HG02840 (cell line): ENCODE measurements around the gene PTPRN2.
A peak's percentile ranks its signal among the peaks of the same experiment; 100 is the strongest.
"Not testable (repeated sequence)": the region's sequence is repeated elsewhere in the genome, so short reads cannot be mapped to it uniquely, and the experiment has no call there.

Experiments
- ATAC-seq: cut with Tn5 transposase; IDR thresholded peaks from one replicate; pipeline ENCODE4 v1.9.1; 2021; ENCODE audit warnings: mild to moderate bottlenecking, moderate library complexity, moderate number of reproducible peaks; ENCODE audit not compliant: unreplicated experiment, low FRiP score

Gene PTPRN2

DNA sequence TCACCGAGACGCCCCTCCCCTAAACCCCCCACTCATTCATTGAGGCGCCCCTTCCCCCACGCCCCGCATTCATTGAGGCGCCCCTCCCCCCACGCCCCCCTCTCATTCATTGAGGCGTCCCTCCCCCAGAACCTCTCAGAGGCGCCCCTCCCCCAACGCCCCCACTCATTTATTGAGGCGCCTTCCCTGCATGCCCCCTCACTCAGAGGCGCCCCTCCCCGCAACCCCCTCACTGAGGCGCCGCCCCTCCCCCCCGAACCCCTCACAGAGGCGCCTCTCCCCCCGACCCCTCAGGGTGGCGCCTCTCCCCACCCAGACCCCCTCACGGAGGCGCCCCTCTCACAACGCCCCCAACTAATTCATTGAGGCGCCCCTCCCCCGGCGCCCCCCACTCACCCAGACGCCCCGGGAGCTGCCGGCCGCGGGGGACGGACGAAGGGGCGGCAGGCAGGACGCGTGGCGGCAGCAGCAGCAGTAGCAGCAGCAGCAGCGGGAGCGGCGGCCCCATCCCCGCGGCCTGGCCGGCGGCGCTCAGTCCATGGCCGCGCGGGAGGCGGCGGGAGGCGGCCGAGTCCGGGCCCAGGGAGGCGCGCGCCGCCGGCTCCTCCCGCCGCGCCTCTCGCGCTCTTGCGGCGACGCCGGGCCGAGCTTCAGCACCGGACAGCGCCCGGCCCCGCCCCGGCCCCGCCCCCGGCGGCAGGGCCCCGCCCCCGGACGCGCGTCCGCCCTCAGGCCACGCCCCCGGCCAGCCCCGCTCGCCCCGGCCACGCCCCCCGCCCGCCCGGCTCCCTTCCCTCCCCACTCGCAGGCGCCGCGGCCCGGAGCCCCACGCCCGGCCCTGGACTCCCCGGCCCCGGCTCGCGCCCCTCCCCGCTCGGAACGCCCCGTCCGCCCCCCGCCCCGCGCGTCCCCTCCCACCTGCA is at the start of gene PTPRN2:
PTPRN2 (minus strand) TSS at position 662 of the 923 bp plus-strand sequence.
- ATAC-seq: no peak

DNA sequence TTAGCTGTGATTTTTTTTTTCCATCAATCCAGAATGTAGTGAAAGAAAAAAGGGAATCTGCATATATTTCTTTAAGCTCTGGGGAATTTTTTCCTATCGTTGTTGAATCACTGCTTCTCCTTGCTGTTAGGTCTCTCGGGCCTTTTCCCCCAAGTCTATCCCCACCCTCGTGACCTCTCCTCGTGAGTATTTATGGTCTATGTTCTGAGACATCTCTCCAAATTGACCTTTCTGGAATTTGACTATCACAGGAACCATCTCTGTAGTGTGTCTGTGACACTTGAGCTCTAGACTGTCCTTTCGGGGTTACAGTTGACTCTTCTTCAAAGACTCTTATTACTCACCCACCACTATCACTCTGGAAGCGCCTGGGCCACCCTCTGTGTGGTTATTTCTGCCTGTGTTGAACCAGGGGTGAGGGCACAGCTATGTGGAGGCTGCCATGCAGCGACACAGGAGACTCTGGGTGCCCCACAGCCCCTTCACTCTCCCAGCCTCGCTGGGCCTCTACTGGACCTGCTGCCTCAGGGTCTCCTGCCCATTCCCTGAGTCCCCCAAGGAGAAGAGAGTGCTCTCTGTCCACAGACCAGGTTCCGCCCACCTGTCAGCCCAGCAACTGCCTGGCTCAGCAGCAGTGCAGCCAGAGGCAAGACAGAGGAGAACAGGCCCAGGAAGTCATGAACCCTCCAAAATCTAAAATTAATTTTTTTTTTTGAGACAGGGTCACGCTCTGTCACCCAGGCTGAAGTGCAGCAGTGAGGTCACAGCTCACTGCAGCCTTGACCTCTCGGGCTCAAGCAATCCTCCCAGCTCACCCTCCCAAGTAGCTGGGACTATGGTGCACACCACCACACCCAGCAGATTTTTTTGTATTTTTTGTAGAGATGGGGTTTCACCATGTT is 45.7 kb upstream of the PTPRN2 start:
- ATAC-seq: no peak

DNA sequence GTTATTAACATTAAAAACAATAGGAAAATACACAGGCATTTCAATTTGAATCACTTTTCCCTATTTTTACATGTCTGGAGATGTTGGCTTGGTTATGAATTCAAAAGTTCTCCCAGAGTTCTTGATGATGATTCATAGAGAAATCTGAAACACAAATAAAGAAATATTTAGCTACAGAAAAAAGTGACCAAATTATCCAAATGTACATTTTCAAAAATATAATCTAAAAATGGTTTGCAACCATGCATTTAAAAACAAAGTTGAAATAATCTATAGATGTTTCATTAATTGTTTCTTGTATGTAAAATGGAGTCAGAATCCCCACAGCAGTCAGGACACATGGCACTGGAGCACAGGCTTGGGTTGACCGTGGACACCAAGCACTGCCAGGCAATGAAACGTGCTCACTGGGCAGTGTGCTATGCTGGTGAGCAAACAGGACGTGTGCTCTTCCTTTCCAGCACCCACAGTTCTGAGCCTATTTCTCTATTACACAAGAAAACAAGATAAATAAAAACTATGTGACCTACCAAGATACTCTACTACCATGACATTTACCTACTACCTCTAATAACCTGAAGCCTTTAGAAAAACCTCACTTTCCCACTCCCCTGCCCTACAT is 44.1 kb upstream of the PTPRN2 start:
- ATAC-seq: no peak

DNA sequence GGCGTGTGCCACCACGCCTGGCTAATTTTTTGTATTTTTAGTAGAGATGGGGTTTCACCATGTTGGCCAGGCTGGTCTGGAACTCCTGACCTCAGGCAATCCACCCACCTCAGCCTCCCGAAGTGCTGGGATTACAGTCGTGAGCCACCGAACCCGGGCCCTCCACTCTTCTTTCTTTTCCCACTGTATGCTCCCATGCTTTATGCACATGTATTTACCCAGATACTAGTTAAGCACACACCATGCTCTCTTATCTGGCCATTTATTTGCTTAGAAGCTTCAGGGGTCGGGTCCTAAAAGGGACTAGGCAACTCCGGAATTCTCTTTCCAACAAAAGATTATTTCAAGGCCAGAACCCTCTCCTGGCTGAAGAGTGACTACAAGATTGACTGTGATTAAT is 38.7 kb upstream of the PTPRN2 start:
- not testable (repeated sequence) for ATAC-seq

DNA sequence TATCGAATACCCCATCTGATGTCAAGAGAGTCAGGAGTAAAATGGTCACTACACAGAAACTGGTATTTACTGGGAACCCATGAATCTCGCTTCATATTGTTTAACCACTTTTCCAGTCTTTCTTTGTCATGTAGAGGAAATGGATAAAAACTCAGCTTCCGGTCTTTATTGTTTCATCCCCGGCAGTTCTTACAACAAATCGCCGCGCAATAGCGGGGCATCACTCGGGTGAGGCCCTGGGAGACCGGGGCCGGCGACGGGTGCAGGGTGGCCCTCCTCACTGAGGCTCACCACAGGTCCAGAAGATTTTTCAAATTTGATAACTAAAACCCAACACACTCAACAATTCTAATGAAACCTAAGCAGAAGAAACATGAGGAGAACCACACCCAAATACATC is 35.6 kb upstream of the PTPRN2 start:
- no peak for ATAC-seq

DNA sequence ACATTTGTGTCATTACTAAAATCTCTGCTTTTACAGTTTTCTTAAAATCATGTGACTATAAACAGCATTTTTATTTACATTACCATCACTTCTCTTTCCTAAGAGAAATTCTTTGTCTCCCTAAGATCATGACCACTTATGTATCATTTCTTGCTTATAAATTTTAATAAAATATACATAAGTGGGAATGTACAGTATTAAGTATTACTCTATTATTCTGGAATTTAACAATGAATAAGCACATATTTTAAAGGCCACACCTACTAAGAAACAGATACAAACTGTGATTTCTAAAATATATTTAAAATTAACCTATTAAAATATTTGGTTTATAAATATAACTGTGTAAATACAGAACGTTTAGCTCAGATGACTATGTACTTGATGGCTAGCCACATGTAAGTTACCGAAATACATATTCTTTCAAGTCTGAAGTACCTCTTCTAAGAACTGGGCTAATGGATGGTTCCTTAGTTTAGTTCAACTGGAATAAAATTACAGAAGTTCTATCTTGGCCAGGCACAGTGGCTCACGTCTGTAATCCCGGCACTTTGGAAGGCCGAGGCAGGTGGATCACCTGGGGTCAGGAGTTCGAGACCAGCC is 33.3 kb upstream of the PTPRN2 start:
- ATAC-seq: no peak

DNA sequence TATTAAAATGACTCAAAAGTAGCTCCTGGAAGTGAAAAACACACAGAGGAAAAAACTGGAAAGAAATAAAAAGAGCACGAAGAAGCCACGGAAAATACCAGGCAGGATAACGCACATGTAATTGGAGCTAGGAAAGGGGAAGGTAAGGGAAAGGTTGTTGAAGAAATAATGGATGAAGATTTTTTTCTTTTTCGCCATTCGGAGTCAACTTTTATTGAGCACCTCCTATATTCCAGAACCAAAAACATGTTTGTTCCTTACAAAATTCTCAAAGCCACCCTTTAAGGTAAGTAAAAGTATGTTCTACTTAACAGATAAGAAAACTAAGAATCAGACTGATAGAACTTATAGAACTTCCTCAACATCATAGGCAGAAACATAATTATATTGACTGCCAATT is 32.8 kb upstream of the PTPRN2 start:
- ATAC-seq: no peak

DNA sequence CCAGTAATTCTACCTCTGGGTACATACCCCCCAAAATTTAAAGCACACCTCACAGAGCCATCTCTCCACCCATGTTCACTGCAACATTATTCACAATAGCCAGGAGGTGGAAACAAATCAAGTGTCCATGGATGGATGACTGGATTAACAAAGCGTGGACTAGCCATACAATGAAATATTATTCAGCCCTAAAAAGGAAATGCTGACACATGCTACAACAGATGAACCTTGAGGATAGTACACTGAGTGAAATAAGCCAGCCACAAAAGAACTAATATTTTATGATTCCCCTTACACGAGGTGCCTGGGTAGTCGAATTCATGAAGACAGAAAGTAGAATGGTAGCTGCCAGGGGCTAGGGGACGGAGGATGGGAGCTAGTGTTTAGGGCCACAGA is 31.1 kb upstream of the PTPRN2 start:
- ATAC-seq: no peak

DNA sequence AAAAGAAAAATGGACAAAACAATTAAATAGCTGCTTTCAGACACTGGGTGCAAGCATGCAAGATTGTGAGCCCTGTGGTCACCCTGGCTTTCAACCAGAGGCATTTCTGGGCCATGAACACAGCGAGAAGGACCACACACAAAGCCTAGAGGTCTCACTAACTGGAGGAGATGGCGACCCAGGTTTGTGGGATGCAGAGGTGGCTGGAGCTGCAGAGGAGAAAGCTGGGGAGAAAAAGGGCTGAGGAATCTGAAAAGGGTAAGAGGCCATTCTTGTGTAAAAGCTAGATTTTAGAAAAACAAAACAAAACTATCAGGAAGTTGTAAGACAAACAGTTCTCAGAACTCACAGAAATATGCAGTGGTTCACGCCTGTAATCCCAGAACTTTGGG is 30.1 kb upstream of the PTPRN2 start:
- ATAC-seq: no peak

DNA sequence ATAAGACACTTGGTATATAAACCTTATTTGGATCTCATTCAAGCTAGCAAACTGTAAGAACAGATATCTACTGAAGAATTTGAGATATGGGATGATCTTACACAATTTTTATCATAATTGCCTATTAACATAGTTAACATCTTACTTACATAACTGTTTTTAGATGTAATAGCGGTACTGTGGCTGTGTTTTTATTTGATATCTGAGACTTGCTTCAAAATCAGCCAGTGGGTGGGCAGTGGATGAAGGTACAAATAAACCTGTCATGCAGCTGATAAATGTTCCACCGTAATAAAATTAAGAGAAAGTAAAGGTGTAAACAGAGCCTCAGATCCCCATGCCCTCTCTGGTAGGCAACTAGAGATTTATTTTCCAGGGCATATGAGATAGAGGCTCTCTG is 28.4 kb upstream of the PTPRN2 start:
- ATAC-seq: no peak

DNA sequence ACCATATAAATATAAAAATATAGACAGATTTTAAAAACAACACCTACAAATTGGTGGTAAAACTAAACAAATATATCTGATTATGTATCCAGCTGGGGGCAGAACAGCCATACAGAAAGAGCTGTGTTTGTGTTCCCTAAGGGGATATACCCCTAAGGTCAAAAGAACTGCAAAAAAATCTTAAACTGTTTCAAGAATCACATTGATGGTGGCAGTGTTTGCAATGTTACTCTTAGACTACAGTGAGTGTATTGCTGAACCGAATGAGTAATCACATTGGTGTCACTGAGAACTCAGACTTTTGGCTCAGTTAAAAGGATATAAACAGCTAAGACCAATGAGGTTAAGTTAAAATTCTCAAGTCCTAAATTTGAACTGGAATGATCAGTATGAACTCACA is 27.1 kb upstream of the PTPRN2 start:
- no peak for ATAC-seq

DNA sequence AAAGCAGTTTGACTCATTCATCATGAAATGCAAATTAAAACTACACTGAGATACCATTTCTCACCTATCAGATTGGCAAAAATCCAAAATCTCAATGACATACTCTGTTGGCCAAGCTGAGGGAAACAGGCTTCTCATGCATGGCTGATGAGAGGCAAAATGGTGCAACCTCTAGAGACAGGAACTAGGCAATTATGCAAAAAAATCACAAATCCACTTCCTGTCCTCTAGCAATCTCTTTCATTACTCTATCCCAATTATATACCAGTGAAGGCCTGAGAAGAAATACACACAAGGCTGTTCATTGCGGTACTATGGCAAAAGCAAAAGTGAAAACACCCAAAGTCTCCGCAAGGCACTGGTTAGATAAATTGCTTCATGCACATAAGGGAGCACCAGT is 25.9 kb upstream of the PTPRN2 start:
- peak; percentile 86 for ATAC-seq

DNA sequence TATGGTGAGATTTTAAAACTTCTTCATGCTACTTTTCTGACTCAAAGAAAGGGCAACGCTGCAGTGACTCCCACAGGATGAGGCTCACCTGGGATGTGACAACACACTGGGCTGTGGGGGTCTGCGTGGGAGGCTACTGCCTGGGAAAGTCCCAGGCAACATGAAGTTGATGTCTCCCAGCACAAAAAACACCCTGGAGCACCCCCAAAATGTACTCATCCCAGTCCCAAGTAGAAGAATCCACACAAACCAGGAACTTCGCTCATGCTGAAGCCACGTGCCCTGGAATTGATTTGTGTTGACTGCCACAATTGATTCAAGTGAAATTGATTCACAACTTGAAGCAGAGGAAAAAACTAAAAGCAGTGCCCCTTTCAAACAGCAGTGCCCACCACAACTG is 24.9 kb upstream of the PTPRN2 start:
- ATAC-seq: no peak

DNA sequence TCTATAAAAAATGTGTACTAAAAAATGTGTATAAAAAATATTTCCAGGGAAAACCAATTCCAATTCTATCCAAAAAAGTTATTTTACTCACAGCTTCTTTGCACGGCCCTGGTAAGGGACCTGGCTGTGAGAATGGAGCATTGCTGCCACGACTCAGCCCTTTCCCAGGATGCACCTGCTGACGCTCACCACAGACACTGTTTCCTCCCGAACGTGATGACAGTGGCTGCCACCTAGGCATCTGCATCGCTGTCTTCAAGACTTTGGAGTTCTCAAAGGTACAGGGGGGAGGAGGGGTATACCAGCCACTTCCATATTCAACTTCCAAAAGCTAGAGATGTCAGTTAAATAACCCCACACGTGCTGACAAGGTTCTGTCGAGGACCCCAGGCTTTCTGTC is 23.9 kb upstream of the PTPRN2 start:
- no peak for ATAC-seq

DNA sequence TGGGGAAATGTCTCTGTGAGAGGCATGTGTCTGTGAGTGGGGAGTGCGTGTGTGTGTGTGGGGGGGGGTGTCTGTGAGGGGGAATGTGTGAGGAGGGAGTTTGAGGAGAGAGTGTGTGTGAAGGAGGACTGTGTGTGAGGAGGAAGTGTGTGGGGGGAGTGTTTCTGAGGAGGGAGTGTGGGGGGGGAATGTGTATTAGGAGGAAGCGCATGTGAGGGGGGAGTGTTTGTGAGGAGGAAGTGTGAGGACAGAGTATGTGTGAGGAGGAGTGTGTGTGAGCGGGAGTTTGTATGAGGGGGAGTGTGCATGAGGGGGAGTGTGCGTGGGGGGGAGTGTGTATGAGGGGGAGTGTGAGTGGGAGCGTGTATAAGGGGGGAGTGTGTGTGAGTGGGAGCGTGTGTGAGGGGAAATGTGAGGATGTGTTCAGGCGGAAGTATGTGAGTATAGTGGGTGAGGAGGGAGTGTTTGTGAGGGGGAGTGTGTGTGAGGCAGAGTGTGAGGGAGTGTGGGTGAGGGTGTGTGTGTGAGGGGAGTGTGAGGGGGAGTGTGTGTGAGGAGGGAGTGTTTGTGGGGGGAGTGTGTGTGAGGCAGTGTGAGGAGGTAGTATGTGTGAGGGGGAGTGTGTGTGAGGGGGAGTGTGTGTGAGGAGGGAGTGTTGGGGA is 21.8 kb upstream of the PTPRN2 start:
- ATAC-seq: no peak

DNA sequence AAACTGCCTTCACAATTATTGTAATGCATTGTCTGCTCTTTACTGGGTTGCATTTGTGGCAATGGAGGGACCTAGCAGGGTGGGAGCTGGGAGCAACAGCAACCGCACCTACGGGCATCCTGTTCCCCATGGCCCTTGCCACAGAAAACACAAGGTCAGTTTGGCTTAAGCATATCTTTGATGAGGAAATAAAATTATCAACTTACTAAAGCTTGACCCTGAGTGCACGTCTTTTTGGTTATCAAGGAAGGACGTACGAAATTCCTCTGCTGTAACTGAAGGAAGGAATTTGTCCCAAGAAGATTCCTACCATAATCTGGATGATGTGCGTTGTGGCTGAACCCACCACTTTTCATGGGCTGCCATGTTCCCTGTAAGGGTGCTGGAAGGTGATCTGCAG is 19.9 kb upstream of the PTPRN2 start:
- no peak for ATAC-seq

DNA sequence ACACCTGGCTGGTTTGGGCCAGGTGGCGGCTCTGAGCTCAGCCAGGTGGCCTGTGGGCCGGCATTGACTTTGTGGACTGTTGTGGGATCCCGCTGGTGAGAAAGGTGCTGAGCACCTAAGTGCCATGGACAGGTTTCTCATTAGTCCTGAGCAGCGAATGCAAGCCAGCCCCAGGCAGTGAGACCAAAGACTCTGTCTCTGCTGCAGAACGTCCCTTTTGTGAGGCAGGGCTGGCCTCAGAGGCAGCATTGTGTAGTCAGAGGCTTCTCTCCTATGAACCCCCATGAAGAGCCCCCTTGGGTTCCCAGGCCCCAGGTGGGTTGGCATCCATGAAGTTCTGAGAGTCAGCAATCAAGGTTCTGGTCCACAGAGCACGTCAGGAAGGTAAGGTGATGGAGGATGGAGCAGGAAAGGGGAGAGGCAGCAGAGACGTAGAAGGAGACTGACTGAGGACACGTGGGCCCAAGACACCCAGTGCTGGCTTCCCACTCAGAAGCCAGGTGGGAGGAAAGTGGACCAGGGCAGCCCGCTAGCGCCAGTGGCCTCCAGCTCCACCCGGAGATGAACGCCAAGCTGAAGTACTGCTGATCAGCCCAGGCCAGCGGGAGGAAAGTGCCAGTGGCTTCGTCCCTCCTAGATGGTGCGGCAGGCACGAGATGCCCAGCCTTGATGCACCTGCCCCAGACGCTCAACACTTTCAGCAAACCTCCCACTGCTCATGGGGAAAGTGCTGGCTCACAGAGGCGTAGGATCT is 19.2 kb upstream of the PTPRN2 start:
- ATAC-seq: no peak

DNA sequence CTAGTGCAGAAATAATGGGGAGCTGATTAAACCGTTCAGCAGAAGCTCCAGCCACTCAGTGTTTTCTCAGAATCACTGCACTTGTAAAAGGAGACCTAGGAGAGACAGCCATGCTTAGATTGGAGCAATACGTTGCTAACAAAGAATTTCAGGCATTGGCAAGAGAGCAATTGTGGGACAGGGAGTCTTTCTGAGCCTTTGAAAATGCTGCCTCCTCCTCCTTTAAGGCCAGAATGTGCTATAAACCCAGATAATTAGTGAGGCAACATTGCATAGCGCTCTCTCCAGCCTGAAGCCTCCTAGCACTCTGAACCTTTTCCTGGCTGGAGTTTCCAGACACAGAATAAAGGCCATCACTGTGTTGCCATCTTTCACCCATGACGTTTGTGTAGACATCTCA is 18.5 kb upstream of the PTPRN2 start:
- no peak for ATAC-seq
